Peyer's patch (tissue), 4 donors: Measurements from ENCODE around the gene PXN.
"Not testable (repeated sequence)": the region's sequence is repeated elsewhere in the genome, so short reads cannot be mapped to it uniquely, and the experiment has no call there.

Experiments used
- POLR2A ChIP-seq, 2 donors: fragments of 450-650 bp; IDR thresholded peaks; one replicate each; pipeline ENCODE4 v1.5.1; 2017; ENCODE audit warnings: antibody characterized with exemption in 2 of 2, mild to moderate bottlenecking in 2 of 2, moderate library complexity in 2 of 2
- TF ChIP-seq, protein P1 (sequence below), 6 experiments: fragments of 450-650 bp in 4 of 6; fragments of 200-600 bp in 2 of 6; sonication (generic) in 1 of 6; IDR thresholded peaks; one replicate each; pipeline ENCODE4 v1.5.1; 2017 to 2019; ENCODE audit warnings: antibody characterized with exemption in 6 of 6, mild to moderate bottlenecking in 3 of 6, moderate library complexity in 1 of 6

DNA sequence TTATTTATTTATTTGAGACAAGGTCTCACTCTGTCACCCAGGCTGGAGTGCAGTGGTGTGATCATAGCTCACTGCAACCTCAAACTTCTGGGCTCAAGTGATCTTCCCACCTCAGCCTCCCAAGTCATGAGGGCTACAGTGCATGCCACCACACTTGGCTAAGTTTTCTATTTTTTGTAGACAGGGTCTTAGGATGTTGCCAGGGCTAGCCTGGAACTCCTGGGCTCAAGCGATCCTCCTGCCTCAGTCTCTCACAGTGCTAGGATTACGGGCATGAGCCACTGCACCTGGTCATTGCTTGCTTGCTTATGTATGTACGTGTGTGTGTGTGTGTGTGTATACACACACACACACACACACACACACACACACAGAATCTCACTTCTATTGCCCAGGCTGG is 28.7 kb downstream of the PXN start:
- TF ChIP-seq, protein P1, sequence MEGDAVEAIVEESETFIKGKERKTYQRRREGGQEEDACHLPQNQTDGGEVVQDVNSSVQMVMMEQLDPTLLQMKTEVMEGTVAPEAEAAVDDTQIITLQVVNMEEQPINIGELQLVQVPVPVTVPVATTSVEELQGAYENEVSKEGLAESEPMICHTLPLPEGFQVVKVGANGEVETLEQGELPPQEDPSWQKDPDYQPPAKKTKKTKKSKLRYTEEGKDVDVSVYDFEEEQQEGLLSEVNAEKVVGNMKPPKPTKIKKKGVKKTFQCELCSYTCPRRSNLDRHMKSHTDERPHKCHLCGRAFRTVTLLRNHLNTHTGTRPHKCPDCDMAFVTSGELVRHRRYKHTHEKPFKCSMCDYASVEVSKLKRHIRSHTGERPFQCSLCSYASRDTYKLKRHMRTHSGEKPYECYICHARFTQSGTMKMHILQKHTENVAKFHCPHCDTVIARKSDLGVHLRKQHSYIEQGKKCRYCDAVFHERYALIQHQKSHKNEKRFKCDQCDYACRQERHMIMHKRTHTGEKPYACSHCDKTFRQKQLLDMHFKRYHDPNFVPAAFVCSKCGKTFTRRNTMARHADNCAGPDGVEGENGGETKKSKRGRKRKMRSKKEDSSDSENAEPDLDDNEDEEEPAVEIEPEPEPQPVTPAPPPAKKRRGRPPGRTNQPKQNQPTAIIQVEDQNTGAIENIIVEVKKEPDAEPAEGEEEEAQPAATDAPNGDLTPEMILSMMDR (IDR thresholded peaks at IDR 0.05) = not testable (repeated sequence)
- TF ChIP-seq POLR2A (IDR thresholded peaks at IDR 0.05) = not testable (repeated sequence)
